GM13977 (cell line): ENCODE results near the gene CDH23.

Experiments
- DNase-seq: peaks from one replicate; pipeline ENCODE4 v3.0.0; 2012; ENCODE audit warnings: low spot score
- in situ Hi-C: fragments of 300-500 bp; cut with MboI; formaldehyde crosslinking; loops from one replicate; pipeline ENCODE4 v1.12.0; 2022; ENCODE audit warnings: low sequenced_read_pairs, low pct_unique_long_range_greater_than_20kb, mixed read lengths, inconsistent platforms; ENCODE audit not compliant: unreplicated experiment
- TF ChIP-seq, protein P1 (sequence below): IDR thresholded peaks from 2 replicates; pipeline ENCODE4 v1.5.1; 2012; ENCODE audit warnings: mild to moderate bottlenecking, control low read depth; ENCODE audit not compliant: insufficient read depth; ENCODE audit errors: extremely low read depth, missing control alignments

The CDH23 gene

DNA sequence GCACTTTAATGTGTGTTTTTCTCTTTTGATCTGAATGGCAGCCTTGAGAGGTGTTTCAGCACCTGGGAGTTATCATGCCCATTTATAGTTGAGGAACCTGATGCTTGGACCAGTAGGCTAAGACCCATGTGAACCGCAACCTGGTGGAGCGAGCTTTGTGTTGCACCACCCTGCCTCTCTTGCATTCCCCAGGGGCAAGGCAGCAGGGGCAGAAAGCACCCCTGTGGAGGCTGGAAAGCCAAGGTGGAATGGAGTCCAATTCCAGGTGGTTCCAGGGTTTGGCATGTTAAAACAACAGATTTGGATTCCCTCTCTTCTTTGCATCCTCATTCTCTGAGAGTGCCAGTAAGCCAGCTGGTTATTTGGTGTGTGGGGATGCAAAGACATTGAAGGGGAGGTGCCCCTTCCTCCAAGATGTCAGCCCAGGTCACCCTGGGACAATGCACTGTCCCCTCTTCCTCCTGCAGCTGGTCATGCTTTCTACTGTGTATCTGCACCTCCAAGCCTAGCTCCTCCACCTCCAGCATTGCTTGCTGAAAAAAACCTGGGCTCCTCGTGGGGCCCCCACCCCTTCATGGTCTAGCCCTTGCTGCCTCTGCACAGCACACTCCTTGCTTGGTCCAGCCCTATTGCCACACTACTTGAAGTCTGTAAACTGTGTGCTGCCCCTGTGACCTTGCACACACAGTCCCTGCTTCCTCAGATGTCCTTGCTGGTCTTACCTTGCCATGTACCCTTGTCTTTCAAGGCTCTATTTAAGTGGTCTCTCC, 5.6 kb upstream of the CDH23 start:
- TF ChIP-seq, protein P1, sequence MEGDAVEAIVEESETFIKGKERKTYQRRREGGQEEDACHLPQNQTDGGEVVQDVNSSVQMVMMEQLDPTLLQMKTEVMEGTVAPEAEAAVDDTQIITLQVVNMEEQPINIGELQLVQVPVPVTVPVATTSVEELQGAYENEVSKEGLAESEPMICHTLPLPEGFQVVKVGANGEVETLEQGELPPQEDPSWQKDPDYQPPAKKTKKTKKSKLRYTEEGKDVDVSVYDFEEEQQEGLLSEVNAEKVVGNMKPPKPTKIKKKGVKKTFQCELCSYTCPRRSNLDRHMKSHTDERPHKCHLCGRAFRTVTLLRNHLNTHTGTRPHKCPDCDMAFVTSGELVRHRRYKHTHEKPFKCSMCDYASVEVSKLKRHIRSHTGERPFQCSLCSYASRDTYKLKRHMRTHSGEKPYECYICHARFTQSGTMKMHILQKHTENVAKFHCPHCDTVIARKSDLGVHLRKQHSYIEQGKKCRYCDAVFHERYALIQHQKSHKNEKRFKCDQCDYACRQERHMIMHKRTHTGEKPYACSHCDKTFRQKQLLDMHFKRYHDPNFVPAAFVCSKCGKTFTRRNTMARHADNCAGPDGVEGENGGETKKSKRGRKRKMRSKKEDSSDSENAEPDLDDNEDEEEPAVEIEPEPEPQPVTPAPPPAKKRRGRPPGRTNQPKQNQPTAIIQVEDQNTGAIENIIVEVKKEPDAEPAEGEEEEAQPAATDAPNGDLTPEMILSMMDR: no peak
- in situ Hi-C loops: no loop called here
- DNase-seq: no peak

- no peak for DNase-seq
- in situ Hi-C loops: no loop called here
- TF ChIP-seq, protein P1: no peak
Observed at GRCh38 chr10:71391701-71392100, 5.0 kb upstream of the CDH23 start.

DNA sequence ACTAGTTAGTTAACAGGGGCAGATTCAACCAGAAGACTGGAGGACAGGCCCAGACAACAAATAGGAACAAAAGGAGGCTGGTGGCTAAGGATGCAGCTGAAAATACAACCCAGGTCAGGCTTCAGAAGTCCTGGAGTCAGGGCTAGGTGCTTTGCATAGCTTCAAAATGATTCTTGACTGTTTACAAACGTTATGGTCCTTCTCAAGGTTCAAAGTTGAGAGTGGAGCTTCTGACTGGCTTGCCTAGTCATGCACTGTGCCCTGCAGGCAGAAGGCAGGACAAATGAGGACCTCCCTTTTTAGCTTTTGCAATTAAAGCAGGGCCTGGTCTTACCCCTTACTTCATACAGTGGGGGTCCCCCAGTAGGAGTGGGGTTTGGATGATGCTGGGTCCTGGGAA, 4.4 kb upstream of the CDH23 start:
- no peak for DNase-seq
- TF ChIP-seq, protein P1: no peak
- in situ Hi-C loops: no loop called here

- no peak for DNase-seq
- in situ Hi-C loops: no loop called here
- TF ChIP-seq, protein P1: no peak
Observed at GRCh38 chr10:71392791-71393781, 3.6 kb upstream of the CDH23 start.

- TF ChIP-seq, protein P1: no peak
- in situ Hi-C loops: no loop called here
- no peak for DNase-seq
Observed at GRCh38 chr10:71393841-71394475, 2.8 kb upstream of the CDH23 start.

GRCh38 chr10:71394926-71395562, 1.7 kb upstream of the CDH23 start:
- no peak for DNase-seq
- TF ChIP-seq, protein P1: no peak
- in situ Hi-C loops: no loop called here
